ENCODE results near the gene PHIP. TPM values are rescaled to one million over a fixed set of nuclear protein-coding genes. Genes with fewer than 3 reads are reported as not detected.
A peak's percentile ranks its signal among the peaks of the same experiment; 100 is the strongest.

Gene PHIP
- total and polyA plus RNA-seq, 10 of the 15 experiments (the other 5 are each of a cell fraction or from before 2014, with no cell fraction given) = 8.5 to 34.6 (median 17.9) TPM

- DNase-seq (ENCODE audit: low read depth, low spot score) (no peak), FAIRE-seq (no peak), ATAC-seq (peak; percentile 36)
- CTCF ChIA-PET = interaction anchor here (1.5 to 2.3 kb wide), 2 partner anchors 10 to 22 kb away, joined by 3 to 11 read pairs; no protein-coding TSS in a partner anchor
- intact Hi-C loops (cut with micrococcal nuclease; ENCODE audit: unreplicated experiment) (loop anchor here (10.0 kb wide), 1 partner anchor 393 kb away; no protein-coding TSS in a partner anchor), in situ Hi-C loops (cut with MboI) (no loop called here)
- RAD21 ChIA-PET (ENCODE audit: unreplicated experiment) = interaction anchor here (0.9 to 1.9 kb wide), 4 partner anchors 9 to 175 kb away, joined by 3 to 8 read pairs (median 4); no protein-coding TSS in a partner anchor
- SMC1A ChIA-PET (ENCODE audit: uncharacterized antibody, unreplicated experiment) = interaction anchor here (0.6 to 1.8 kb wide), 9 partner anchors 9 to 455 kb away, joined by 3 to 5 read pairs (median 4); no protein-coding TSS in a partner anchor
- peak overlapping the region; percentile 63; the same call in 1 of the 2 replicates for H3K4me2 ChIP-seq (ENCODE audit: control insufficient read depth, insufficient read depth)
- peaks cover 20% of the 10 kb centered on the region for H3K4me1 ChIP-seq (ENCODE audit: control insufficient read depth, insufficient read depth, low read length)
- H3K4me3 ChIP-seq = no peak overlapping the region
- no peaks in the 10 kb centered on the region for H3K27me3 ChIP-seq (replicated peaks in 1 of 2; ENCODE audit: control insufficient read depth in 2 of 2, insufficient read depth in 2 of 2, low read length in 1 of 2)
- TF ChIP-seq JUNB (IDR thresholded peaks at IDR 0.05) (peak; percentile 61), YY1 (IDR thresholded peaks at IDR 0.05; ENCODE audit: low read depth, low read length) (no peak)
- H3K36me3 ChIP-seq (ENCODE audit: control insufficient read depth in 2 of 2, insufficient read depth in 2 of 2, low read length in 1 of 2) = peaks cover 0 to 8% of the 10 kb centered on the region in 2 experiments; a peak in 2 of 4 replicates
- H3K79me2 ChIP-seq (ENCODE audit: control insufficient read depth, insufficient read depth, low read length) = peaks cover 92% of the 10 kb centered on the region
- H3K9ac ChIP-seq (ENCODE audit: control insufficient read depth, insufficient read depth, low read length) = no peak overlapping the region
- BruUV-seq (replicated peaks) = no TSS peak
- no peak overlapping the region for H3K27ac ChIP-seq (ENCODE audit: control insufficient read depth, insufficient read depth)
- no peak overlapping the region for H2AFZ ChIP-seq (ENCODE audit: control insufficient read depth, low read depth, low read length)
- H3K9me3 ChIP-seq (replicated peaks; ENCODE audit: control insufficient read depth, insufficient read depth, low read length) = no peaks in the 10 kb centered on the region
- POLR2A ChIA-PET = interaction anchor here (1.2 kb wide), 1 partner anchor 8 kb away, joined by 8 read pairs; no protein-coding TSS in a partner anchor
- no peaks in the 10 kb centered on the region for H4K20me1 ChIP-seq (ENCODE audit: control insufficient read depth, insufficient read depth)
Observed at GRCh38 chr6:79071547-79071946, 6.5 kb downstream of the PHIP start.

- no peaks in the 10 kb centered on the region for H3K9me3 ChIP-seq (replicated peaks; ENCODE audit: control insufficient read depth, insufficient read depth, low read length)
- CTCF ChIA-PET = no interaction called here
- H3K36me3 ChIP-seq (ENCODE audit: control insufficient read depth in 2 of 2, insufficient read depth in 2 of 2, low read length in 1 of 2) = peaks cover 0 to 8% of the 10 kb centered on the region in 2 experiments; a peak in 2 of 4 replicates
- RAD21 ChIA-PET (ENCODE audit: unreplicated experiment) = interaction anchor here (1.5 to 1.9 kb wide), 2 partner anchors 10 to 27 kb away, joined by 4 to 8 read pairs; no protein-coding TSS in a partner anchor
- in situ Hi-C loops (cut with MboI) (no loop called here), intact Hi-C loops (cut with micrococcal nuclease; ENCODE audit: unreplicated experiment) (loop anchor here (10.0 kb wide), 1 partner anchor 394 kb away; no protein-coding TSS in a partner anchor)
- H3K4me3 ChIP-seq = no peak overlapping the region
- H3K27ac ChIP-seq (ENCODE audit: control insufficient read depth, insufficient read depth) = peak overlapping the region; percentile 49
- peak; percentile 69 for ATAC-seq
- H3K27me3 ChIP-seq (replicated peaks in 1 of 2; ENCODE audit: control insufficient read depth in 2 of 2, insufficient read depth in 2 of 2, low read length in 1 of 2) = no peaks in the 10 kb centered on the region
- DNase-seq (ENCODE audit: low read depth, low spot score) = no peak
- BruUV-seq (replicated peaks) = no TSS peak
- SMC1A ChIA-PET (ENCODE audit: uncharacterized antibody, unreplicated experiment) = interaction anchor here (0.8 to 1.8 kb wide), 4 partner anchors 8 to 24 kb away, joined by 3 to 4 read pairs (median 4); partner anchors contain the start of gene PHIP
- H3K4me1 ChIP-seq (ENCODE audit: control insufficient read depth, insufficient read depth, low read length) = peaks cover 20% of the 10 kb centered on the region
- peaks cover 88% of the 10 kb centered on the region for H3K79me2 ChIP-seq (ENCODE audit: control insufficient read depth, insufficient read depth, low read length)
- WGBS (ENCODE audit: insufficient coverage, insufficient replicate concordance, low lambda C conversion rate, missing lambda C conversion rate) = 0% methylated on average over 5 of the region's 5 CpGs
- no peaks in the 10 kb centered on the region for H4K20me1 ChIP-seq (ENCODE audit: control insufficient read depth, insufficient read depth)
- TF ChIP-seq NR2C2 (IDR thresholded peaks at IDR 0.05; ENCODE audit: borderline replicate concordance, control insufficient read depth, insufficient read length, low read depth) (no peak), IKZF2 (IDR thresholded peaks at IDR 0.05) (no peak), HCFC1 (IDR thresholded peaks at IDR 0.05; ENCODE audit: low read length) (no peak), NFIC (IDR thresholded peaks at IDR 0.05; ENCODE audit: low read depth, low read length) (0 out of 2 replicates have a peak, but pooled peaks have one; percentile 7), JUNB (IDR thresholded peaks at IDR 0.05) (0 out of 2 replicates have a peak, but pooled peaks have one; percentile 21), RAD51 (IDR thresholded peaks at IDR 0.05) (no peak)
- peak overlapping the region; percentile 88 for H3K4me2 ChIP-seq (ENCODE audit: control insufficient read depth, insufficient read depth)
- POLR2A ChIA-PET = interaction anchor here (1.6 kb wide), 1 partner anchor 8 kb away, joined by 7 read pairs; the partner anchor contains the start of gene PHIP
- peak; percentile 69 for FAIRE-seq
- H2AFZ ChIP-seq (ENCODE audit: control insufficient read depth, low read depth, low read length) = no peak overlapping the region
- H3K9ac ChIP-seq (ENCODE audit: control insufficient read depth, insufficient read depth, low read length) = no peak overlapping the region
Observed at GRCh38 chr6:79070206-79070825, 7.7 kb downstream of the PHIP start.

Measured in GM12878 (cell line).